AG09309 (cell line): Measurements from ENCODE around the gene LYVE1.

ENCODE experiments used
- DNase-seq: peaks from one replicate; pipeline ENCODE4 v3.0.0-alpha.2; 2010; ENCODE audit warnings: low read depth
- H3K4me3 ChIP-seq: 2 replicates; pipeline ENCODE4 v1.5.1; 2011; ENCODE audit warnings: mild to moderate bottlenecking, low read depth, low read length, moderate library complexity; ENCODE audit not compliant: control insufficient read depth
- CTCF ChIP-seq: IDR thresholded peaks from 2 replicates; pipeline ENCODE4 v1.5.1; 2011; ENCODE audit warnings: mild to moderate bottlenecking, low read depth, low read length, inconsistent platforms; ENCODE audit not compliant: insufficient read depth, control insufficient read depth; ENCODE audit errors: missing control alignments

The LYVE1 gene

GRCh38 chr11:10564696-10565318 is 3.7 kb downstream of the LYVE1 start:
- TF ChIP-seq CTCF = peak; percentile 55
- DNase-seq = no peak

GRCh38 chr11:10564030-10564429 is 4.4 kb downstream of the LYVE1 start:
- no peak for TF ChIP-seq CTCF
- DNase-seq = no peak
- H3K4me3 ChIP-seq = no peak overlapping the region

More at GRCh38 chr11:10564696-10565318, 3.7 kb downstream of the LYVE1 start:
- no peak overlapping the region for H3K4me3 ChIP-seq

GRCh38 chr11:10561947-10562346 is 6.5 kb downstream of the LYVE1 start:
- H3K4me3 ChIP-seq = no peak overlapping the region
- no peak for TF ChIP-seq CTCF
- no peak for DNase-seq

- no peak overlapping the region for H3K4me3 ChIP-seq
- TF ChIP-seq CTCF = no peak
- no peak for DNase-seq
Measured at GRCh38 chr11:10561043-10561818, 7.2 kb downstream of the LYVE1 start.

GRCh38 chr11:10558288-10558687 is 10.2 kb downstream of the LYVE1 start:
- no peak for DNase-seq
- no peak for TF ChIP-seq CTCF
- H3K4me3 ChIP-seq = no peak overlapping the region

- no peak overlapping the region for H3K4me3 ChIP-seq
- no peak for TF ChIP-seq CTCF
- no peak for DNase-seq
Measured at GRCh38 chr11:10556590-10556989, 11.9 kb downstream of the LYVE1 start.
